SK-N-MC (cell line): ENCODE measurements around the gene PCF11.

Experiments
- EZH2 ChIP-seq: fragments of 200-600 bp; sonication (generic); IDR thresholded peaks from one replicate; pipeline ENCODE4 v1.6.1; 2017; ENCODE audit warnings: antibody characterized with exemption
- FOXP2 ChIP-seq: optimal IDR thresholded peaks from 2 replicates; pipeline ENCODE3; 2011; ENCODE audit warnings: mild to moderate bottlenecking, moderate library complexity; ENCODE audit not compliant: insufficient read depth; ENCODE audit errors: extremely low read length, control extremely low read depth
- POLR2AphosphoS5 ChIP-seq: IDR thresholded peaks from 2 replicates; pipeline ENCODE4 v1.6.1; 2012; ENCODE audit warnings: mild to moderate bottlenecking, low read depth, low read length, borderline replicate concordance

GRCh38 chr11:83205608-83206185, 48.8 kb downstream of the PCF11 start:
- no peak for TF ChIP-seq EZH2
- no peak for TF ChIP-seq POLR2AphosphoS5
- TF ChIP-seq FOXP2: no peak
